ENCODE results near the gene NRIP2. TPM values are rescaled to one million over a fixed set of nuclear protein-coding genes. Genes with fewer than 3 reads are reported as not detected.

The NRIP2 gene
- total and polyA plus RNA-seq, 12 donors = 1.4 to 4.0 (median 2.5) TPM

DNA sequence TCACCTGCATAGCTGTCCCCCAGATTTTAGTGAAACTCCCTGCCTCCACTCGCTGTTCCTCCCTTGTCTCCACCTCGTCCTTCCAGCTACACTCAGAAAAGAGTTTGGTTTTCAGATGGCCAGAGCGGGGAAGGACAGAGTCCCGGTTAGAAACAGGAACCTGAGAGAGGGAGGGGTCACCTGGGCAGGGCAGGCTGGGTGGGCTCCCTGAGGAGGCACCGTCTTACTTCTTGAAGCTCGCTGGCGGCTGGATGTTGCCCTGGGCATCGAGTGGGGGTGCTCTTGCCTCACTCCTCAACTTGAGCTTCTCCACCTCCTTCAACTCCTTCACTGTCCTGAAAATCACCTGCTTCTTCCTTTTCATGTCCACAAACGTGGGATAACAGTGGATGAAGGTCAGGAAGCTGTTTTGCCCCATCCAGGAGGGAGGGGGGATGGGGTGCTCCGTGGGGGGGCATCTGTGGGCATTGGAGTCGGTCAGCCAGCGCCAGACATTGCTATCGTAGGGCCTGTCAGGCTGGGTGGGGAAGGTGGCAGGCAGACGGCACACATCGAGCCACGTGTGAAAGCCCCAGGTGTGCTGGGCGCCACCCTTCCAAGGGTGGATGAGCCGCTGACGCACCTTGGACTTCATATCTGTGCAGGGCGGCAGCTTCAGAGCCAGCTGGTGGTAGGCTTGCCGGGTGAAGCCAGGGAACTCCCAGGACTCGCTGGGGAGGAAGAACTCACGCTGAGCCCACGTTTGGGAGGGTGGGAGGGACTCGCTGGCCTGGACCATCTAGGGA, 20.0 kb upstream of the NRIP2 start:
- no peak for DNase-seq

DNA sequence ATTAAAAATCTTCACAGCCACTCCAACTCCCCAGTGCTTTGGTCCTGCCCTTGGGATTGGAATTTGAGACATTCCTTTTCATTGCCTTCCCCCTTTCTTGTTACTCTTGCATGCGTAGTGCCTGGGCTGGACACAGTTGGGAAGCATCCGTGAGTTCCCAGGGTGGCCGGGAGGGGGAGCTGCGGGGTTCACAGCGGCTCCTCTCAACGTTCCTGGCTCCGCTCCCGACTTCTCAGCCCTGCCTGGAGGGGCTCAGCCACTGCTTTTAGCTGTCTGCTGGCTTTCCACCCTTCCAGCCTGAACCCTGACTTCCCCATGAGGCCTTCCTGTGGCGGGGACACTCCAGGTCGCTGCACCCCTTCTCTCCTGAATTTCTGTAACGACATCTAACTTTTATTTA, 18.8 kb upstream of the NRIP2 start:
- Histone ChIP-seq H3K9me3 (no peaks in the 10 kb centered on the region), H3K4me3 (no peak overlapping the region), H3K27ac (no peak overlapping the region), H3K27me3 (no peaks in the 10 kb centered on the region), H3K36me3 (peaks cover 0 to 13% (median 0%) of the 10 kb centered on the region in 9 donors), H3K4me1 (peaks cover 0 to 5% (median 0%) of the 10 kb centered on the region in 9 donors)
- intact Hi-C loops (cut with DNase I) = loop anchor here in 8 of 10 donors (5.0 to 10.0 kb wide), 3 partner anchors 91 to 181 kb away; no protein-coding TSS in a partner anchor
- 16 to 18% methylated on average over 11 of the region's 11 CpGs for WGBS, 2 donors
- ATAC-seq (peak; percentile 77 to 94 (median 90)), DNase-seq (peak; percentile 85)
- TF ChIP-seq, protein P1, sequence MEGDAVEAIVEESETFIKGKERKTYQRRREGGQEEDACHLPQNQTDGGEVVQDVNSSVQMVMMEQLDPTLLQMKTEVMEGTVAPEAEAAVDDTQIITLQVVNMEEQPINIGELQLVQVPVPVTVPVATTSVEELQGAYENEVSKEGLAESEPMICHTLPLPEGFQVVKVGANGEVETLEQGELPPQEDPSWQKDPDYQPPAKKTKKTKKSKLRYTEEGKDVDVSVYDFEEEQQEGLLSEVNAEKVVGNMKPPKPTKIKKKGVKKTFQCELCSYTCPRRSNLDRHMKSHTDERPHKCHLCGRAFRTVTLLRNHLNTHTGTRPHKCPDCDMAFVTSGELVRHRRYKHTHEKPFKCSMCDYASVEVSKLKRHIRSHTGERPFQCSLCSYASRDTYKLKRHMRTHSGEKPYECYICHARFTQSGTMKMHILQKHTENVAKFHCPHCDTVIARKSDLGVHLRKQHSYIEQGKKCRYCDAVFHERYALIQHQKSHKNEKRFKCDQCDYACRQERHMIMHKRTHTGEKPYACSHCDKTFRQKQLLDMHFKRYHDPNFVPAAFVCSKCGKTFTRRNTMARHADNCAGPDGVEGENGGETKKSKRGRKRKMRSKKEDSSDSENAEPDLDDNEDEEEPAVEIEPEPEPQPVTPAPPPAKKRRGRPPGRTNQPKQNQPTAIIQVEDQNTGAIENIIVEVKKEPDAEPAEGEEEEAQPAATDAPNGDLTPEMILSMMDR (IDR thresholded peaks at IDR 0.05) = peak; percentile 77 to 89 (median 87)

More for the DNA sequence above, 20.0 kb upstream of the NRIP2 start:
- Histone ChIP-seq H3K4me1 (peaks cover 0 to 5% (median 0%) of the 10 kb centered on the region in 9 donors), H3K9me3 (no peaks in the 10 kb centered on the region), H3K36me3 (peaks cover 0 to 25% (median 0%) of the 10 kb centered on the region in 9 donors), H3K4me3 (no peak overlapping the region), H3K27me3 (no peaks in the 10 kb centered on the region), H3K27ac (no peak overlapping the region)
- intact Hi-C loops (cut with DNase I) = loop anchor here in 8 of 10 donors (5.0 to 10.0 kb wide), 3 partner anchors 90 to 180 kb away; no protein-coding TSS in a partner anchor
- 93% methylated on average over 25 of the region's 25 CpGs for WGBS, 2 donors
- ATAC-seq = no peak
- TF ChIP-seq, protein P1 (IDR thresholded peaks at IDR 0.05) = no peak

GRCh38 chr12:2851931-2852330, 17.1 kb upstream of the NRIP2 start:
- no peaks in the 10 kb centered on the region for H3K27me3 ChIP-seq
- H3K9me3 ChIP-seq = no peaks in the 10 kb centered on the region
- intact Hi-C loops (cut with DNase I) = loop anchor here in 8 of 10 donors (5.0 to 10.0 kb wide), 3 partner anchors 93 to 183 kb away; no protein-coding TSS in a partner anchor
- TF ChIP-seq, protein P1 (IDR thresholded peaks at IDR 0.05) = no peak
- H3K36me3 ChIP-seq = peaks cover 0 to 10% (median 0%) of the 10 kb centered on the region in 9 donors
- no peak for ATAC-seq
- peaks cover 0 to 5% (median 0%) of the 10 kb centered on the region in 9 donors for H3K4me1 ChIP-seq
- no peak overlapping the region for H3K27ac ChIP-seq
- WGBS, 2 donors = 86 to 89% methylated on average over 3 of the region's 3 CpGs
- no peak for DNase-seq
- no peak overlapping the region for H3K4me3 ChIP-seq

DNA sequence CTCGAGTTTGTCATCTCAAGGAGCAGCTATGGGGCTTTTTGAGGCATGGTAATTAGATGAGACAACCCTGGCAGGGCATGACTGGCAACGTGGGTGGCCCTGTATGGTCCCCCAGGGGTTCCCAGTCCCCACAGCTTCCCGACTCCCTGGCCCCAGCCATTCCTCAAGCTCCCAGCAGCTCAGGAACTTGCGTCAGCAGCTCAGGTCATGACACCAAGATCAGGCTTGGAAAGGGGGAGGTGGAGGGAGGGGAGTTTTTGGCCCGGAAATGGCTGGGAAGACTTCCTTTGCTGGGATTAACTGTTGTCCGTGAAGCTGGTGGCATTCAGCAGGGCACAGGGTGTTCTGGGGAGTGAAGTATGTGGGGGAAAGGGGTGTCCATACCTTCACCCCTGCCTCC, 10.4 kb upstream of the NRIP2 start:
- Histone ChIP-seq H3K4me3 (no peak overlapping the region), H3K9me3 (no peaks in the 10 kb centered on the region), H3K27ac (peak overlapping the region in 5 of 10 donors; percentile 19 to 63 (median 36)), H3K4me1 (peaks cover 0 to 15% (median 0%) of the 10 kb centered on the region in 9 donors), H3K27me3 (no peaks in the 10 kb centered on the region), H3K36me3 (peaks cover 0 to 23% (median 0%) of the 10 kb centered on the region in 9 donors)
- DNase-seq = peak; percentile 28 to 50
- TF ChIP-seq, protein P1 (IDR thresholded peaks at IDR 0.05) = no peak
- peak; percentile 18 to 87 (median 70) for ATAC-seq
- intact Hi-C loops (cut with DNase I) = loop anchor here in 1 of 10 donors (5.0 kb wide), 1 partner anchor 192 kb away; no protein-coding TSS in a partner anchor
- 36 to 52% methylated on average over 6 of the region's 6 CpGs for WGBS, 2 donors

Measured in heart right ventricle (tissue), 16 donors.